HEK293T (cell line): ENCODE results near the gene ZNF367.

Experiments used
- CTCF ChIA-PET: fragments of 350-600 bp; formaldehyde crosslinking; extraction: SDS; loops from one replicate; lab custom pipeline; 2021; ENCODE audit warnings: antibody characterized with exemption, inconsistent platforms; lab: Yijun Ruan, JAX
- POLR2A ChIA-PET: fragments of 350-600 bp; formaldehyde crosslinking; extraction: SDS; loops from one replicate; lab custom pipeline; 2020; ENCODE audit warnings: antibody characterized with exemption, inconsistent platforms; lab: Yijun Ruan, JAX
- DNase-seq: peaks from one replicate; pipeline ENCODE4 v3.0.0; 2012; ENCODE audit warnings: mixed read lengths; ENCODE audit errors: extremely low spot score
- ARNT ChIP-seq: fragments of 450-650 bp; IDR thresholded peaks from 2 replicates; pipeline ENCODE4 v1.6.1; 2017; ENCODE audit warnings: mild to moderate bottlenecking
- BHLHE40 ChIP-seq: fragments of 450-650 bp; IDR thresholded peaks from 2 replicates; pipeline ENCODE4 v1.6.1; 2016; ENCODE audit warnings: mild to moderate bottlenecking, moderate library complexity, borderline replicate concordance
- CTBP1 ChIP-seq: fragments of 450-650 bp; IDR thresholded peaks from 2 replicates; pipeline ENCODE4 v1.6.1; 2016; ENCODE audit warnings: borderline replicate concordance
- ELF4 ChIP-seq: fragments of 450-650 bp; IDR thresholded peaks from 2 replicates; pipeline ENCODE4 v1.6.1; 2017; ENCODE audit warnings: antibody characterized with exemption
- FOXA1 ChIP-seq: fragments of 450-650 bp; IDR thresholded peaks from 2 replicates; pipeline ENCODE4 v1.6.1; 2016; ENCODE audit warnings: mild to moderate bottlenecking
- FOXK2 ChIP-seq: fragments of 450-650 bp; IDR thresholded peaks from 2 replicates; pipeline ENCODE4 v1.6.1; 2016; ENCODE audit warnings: mild to moderate bottlenecking
- FOXM1 ChIP-seq: fragments of 450-650 bp; IDR thresholded peaks from 2 replicates; pipeline ENCODE4 v1.6.1; 2017; ENCODE audit warnings: mild to moderate bottlenecking, borderline replicate concordance
- HDGF ChIP-seq: fragments of 450-650 bp; IDR thresholded peaks from 2 replicates; pipeline ENCODE4 v1.6.1; 2017; ENCODE audit warnings: antibody characterized with exemption, borderline replicate concordance
- L3MBTL2 ChIP-seq: fragments of 450-650 bp; conservative IDR thresholded peaks from 2 replicates; pipeline ENCODE4 v1.6.1; 2016; ENCODE audit warnings: mild to moderate bottlenecking
- LEF1 ChIP-seq: fragments of 450-650 bp; IDR thresholded peaks from 2 replicates; pipeline ENCODE4 v1.6.1; 2017; ENCODE audit warnings: mild to moderate bottlenecking, borderline replicate concordance
- NFRKB ChIP-seq: fragments of 450-650 bp; IDR thresholded peaks from 2 replicates; pipeline ENCODE4 v1.6.1; 2016; ENCODE audit warnings: mild to moderate bottlenecking, moderate library complexity
- SP1 ChIP-seq: fragments of 450-650 bp; IDR thresholded peaks from 2 replicates; pipeline ENCODE4 v1.6.1; 2017
- SUZ12 ChIP-seq: fragments of 450-650 bp; IDR thresholded peaks from 2 replicates; pipeline ENCODE4 v1.6.1; 2016; ENCODE audit warnings: mild to moderate bottlenecking
- TARDBP ChIP-seq: fragments of 450-650 bp; IDR thresholded peaks from 2 replicates; pipeline ENCODE4 v1.6.1; 2016
- ZNF384 ChIP-seq: fragments of 450-650 bp; IDR thresholded peaks from 2 replicates; pipeline ENCODE4 v1.6.1; 2016
- TF ChIP-seq, protein P1 (sequence below): fragments of 450-650 bp; IDR thresholded peaks from 2 replicates; pipeline ENCODE4 v1.6.1; 2016

ZNF367 gene

DNA sequence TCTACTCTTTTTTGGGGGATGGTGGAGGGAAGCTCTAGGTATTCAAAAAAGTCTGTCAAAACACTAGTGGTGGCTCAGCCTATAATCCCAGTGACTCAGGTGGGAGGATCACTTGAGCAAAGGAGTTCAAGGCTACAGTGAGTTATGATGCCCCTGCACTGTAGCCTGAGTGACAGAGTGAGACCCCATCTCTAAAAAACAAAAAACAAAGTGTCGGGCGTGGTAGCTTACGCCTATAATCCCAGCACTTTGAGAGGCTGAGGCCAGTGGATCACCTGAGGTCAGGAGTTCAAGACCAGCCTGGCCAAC lies 18.9 kb downstream of the ZNF367 start:
- POLR2A ChIA-PET, result no interaction called here
- DNase-seq, result no peak
- CTCF ChIA-PET, result no interaction called here

GRCh38 chr9:96398582-96399324 lies 19.4 kb downstream of the ZNF367 start:
- DNase-seq, result no peak
- TF ChIP-seq FOXA1, result no peak
- TF ChIP-seq FOXK2, result no peak
- no peak for TF ChIP-seq LEF1
- no peak for TF ChIP-seq ARNT
- no peak for TF ChIP-seq HDGF
- no peak for TF ChIP-seq SP1
- TF ChIP-seq ZNF384, result no peak
- no peak for TF ChIP-seq CTBP1
- TF ChIP-seq BHLHE40, result no peak
- no peak for TF ChIP-seq FOXM1
- TF ChIP-seq NFRKB, result no peak
- TF ChIP-seq SUZ12, result no peak
- no peak for TF ChIP-seq ELF4
- TF ChIP-seq, protein P1, sequence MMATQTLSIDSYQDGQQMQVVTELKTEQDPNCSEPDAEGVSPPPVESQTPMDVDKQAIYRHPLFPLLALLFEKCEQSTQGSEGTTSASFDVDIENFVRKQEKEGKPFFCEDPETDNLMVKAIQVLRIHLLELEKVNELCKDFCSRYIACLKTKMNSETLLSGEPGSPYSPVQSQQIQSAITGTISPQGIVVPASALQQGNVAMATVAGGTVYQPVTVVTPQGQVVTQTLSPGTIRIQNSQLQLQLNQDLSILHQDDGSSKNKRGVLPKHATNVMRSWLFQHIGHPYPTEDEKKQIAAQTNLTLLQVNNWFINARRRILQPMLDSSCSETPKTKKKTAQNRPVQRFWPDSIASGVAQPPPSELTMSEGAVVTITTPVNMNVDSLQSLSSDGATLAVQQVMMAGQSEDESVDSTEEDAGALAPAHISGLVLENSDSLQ, result no peak
- TF ChIP-seq L3MBTL2, result no peak
- TF ChIP-seq TARDBP, result no peak
- POLR2A ChIA-PET, result no interaction called here
- CTCF ChIA-PET, result no interaction called here

More for the DNA sequence above, 18.9 kb downstream of the ZNF367 start:
- TF ChIP-seq ZNF384, result no peak
- no peak for TF ChIP-seq HDGF
- no peak for TF ChIP-seq TARDBP

DNA sequence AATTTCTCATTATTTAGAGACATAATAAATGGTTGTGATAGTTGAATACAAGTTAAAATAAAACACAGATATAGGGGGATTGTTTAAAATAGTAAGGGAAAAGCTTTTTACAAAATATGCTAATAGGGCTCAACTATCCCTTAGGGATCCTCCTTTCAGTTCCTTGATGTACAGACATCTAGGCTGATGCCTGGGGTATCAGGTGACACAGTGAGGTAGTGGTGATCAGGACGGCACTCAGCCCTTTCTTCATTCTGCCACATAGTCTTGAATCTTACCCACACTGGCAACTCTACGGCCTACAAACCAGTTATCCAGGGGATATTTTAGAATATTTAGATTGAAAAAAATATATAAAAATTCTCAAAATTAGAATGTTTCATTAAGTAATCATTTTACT lies 22.2 kb downstream of the ZNF367 start:
- TF ChIP-seq SP1, result no peak
- no peak for TF ChIP-seq L3MBTL2
- no peak for TF ChIP-seq LEF1
- no peak for TF ChIP-seq TARDBP
- no peak for TF ChIP-seq HDGF
- TF ChIP-seq, protein P1, result no peak
- no peak for TF ChIP-seq CTBP1
- no peak for TF ChIP-seq BHLHE40
- TF ChIP-seq FOXA1, result no peak
- no peak for TF ChIP-seq SUZ12
- TF ChIP-seq FOXK2, result no peak
- TF ChIP-seq NFRKB, result no peak
- TF ChIP-seq ARNT, result no peak
- no peak for TF ChIP-seq ZNF384
- no peak for TF ChIP-seq ELF4
- no peak for TF ChIP-seq FOXM1
- ChIA-PET POLR2A (no interaction called here), CTCF (no interaction called here)
- DNase-seq, result no peak

- DNase-seq, result no peak
- ChIA-PET CTCF (interaction anchor here (0.6 kb wide), 1 partner anchor 1311 kb away, joined by 3 read pairs; no protein-coding TSS in a partner anchor), POLR2A (no interaction called here)
- TF ChIP-seq HDGF (no peak), TARDBP (no peak), FOXK2 (no peak), CTBP1 (no peak), ZNF384 (no peak), SUZ12 (no peak), SP1 (no peak), FOXA1 (no peak), L3MBTL2 (no peak), LEF1 (no peak), BHLHE40 (no peak)
Measured at GRCh38 chr9:96394832-96395496, 23.2 kb downstream of the ZNF367 start.

GRCh38 chr9:96392263-96392662 lies 25.9 kb downstream of the ZNF367 start:
- POLR2A ChIA-PET, result no interaction called here
- DNase-seq, result no peak
- CTCF ChIA-PET, result no interaction called here
- TF ChIP-seq HDGF (no peak), SUZ12 (no peak), TARDBP (no peak), BHLHE40 (no peak)

DNA sequence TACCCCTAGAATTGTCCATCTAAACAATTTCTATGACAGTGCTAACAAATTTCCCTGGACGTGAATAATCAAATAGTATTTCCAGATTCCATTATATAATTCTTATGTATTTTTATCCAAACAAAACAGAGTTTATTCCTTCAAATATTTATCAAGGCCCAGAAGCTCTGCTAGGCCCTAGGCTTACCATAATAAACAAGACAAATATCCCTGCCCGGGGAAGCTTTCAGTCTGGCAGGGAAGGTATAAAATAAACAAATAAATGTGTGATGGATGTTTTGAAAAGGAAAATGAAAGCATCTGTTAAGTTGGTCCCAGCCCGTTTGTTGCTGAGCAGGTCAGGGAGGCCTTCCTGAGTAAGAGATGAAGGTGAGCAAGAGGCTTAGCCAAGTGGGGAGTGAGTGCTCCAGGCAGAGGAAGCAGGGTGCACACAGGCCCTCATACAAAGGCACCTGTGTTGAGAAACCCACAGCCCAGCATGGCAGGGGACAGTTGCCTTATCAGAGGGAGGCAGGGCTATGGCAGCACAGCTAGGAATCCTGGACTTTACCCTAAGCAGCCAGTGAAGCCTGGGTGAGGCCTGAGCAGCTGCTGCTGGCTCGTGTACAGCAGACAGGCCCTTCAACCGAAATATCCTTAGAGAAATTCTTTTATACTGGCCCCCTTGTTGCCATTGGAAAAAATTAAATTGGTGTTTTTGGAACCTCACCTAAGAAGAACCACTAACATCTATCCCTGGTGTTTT lies 27.0 kb downstream of the ZNF367 start:
- TF ChIP-seq TARDBP, result no peak
- no peak for TF ChIP-seq BHLHE40
- no peak for TF ChIP-seq L3MBTL2
- no peak for TF ChIP-seq SUZ12
- no peak for TF ChIP-seq SP1
- TF ChIP-seq ELF4, result no peak
- ChIA-PET POLR2A (no interaction called here), CTCF (no interaction called here)
- DNase-seq, result no peak

DNA sequence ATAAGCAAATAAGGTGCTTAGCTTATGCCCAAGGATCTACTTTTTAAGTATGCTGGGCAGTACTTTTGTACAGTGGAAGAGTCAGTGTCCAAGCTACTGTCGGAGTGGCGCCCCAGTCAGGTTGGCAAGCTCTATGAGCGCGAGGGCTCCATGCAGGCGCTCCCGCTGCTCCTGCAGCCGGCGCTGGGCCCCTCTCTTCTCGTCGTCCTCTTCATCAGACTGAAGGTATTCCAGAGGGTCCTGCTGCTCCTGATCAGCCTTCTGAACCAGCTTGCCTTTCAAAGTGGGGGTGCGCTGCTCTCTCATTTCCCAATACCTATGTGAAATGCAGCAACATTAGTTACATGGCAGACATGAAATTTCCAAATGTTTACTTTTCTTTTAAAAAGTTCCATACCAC lies 30.0 kb downstream of the ZNF367 start:
- TF ChIP-seq FOXM1, result no peak
- no peak for TF ChIP-seq NFRKB
- no peak for TF ChIP-seq SP1
- TF ChIP-seq, protein P1, result no peak
- TF ChIP-seq ARNT, result no peak
- TF ChIP-seq TARDBP, result no peak
- TF ChIP-seq FOXA1, result no peak
- TF ChIP-seq ELF4, result no peak
- no peak for TF ChIP-seq SUZ12
- no peak for TF ChIP-seq CTBP1
- no peak for TF ChIP-seq HDGF
- no peak for DNase-seq
- POLR2A ChIA-PET, result no interaction called here
- CTCF ChIA-PET, result no interaction called here
